Heart left ventricle (tissue), 13 donors: ENCODE data around the gene ARMC8.

ENCODE experiments used
- CTCF ChIP-seq, 12 donors: fragments of 200-600 bp; sonication (generic) in 4 of 12; IDR thresholded peaks; one replicate each; pipeline versions ENCODE4 v1.5.0 to v1.8.0; 2018 to 2022; ENCODE audit warnings: antibody characterized with exemption in 12 of 12, mild to moderate bottlenecking in 5 of 12
- POLR2A ChIP-seq, 2 donors: fragments of 450-650 bp; IDR thresholded peaks; one replicate each; pipeline ENCODE4 v1.6.1; 2017; ENCODE audit warnings: antibody characterized with exemption in 2 of 2, mild to moderate bottlenecking in 2 of 2, moderate library complexity in 2 of 2
- donor health status: ischemic (EF 13 %, LVEDD 7.1; RV severe dilation, severe dysfunction).
- donor health status: DM: no; HTN: yes; CAD: no.
- donor health status: DM: no; HTN: no; CAD: no.
- donor health status: ischemic (EF 25% LVEDD 6.9; RV normal size, moderate dysfunction).
- donor health status: ischemic (EF 25% LVEDD 5.7; RV mildly dilated, moderate dysfunction).
- donor health status: ischemic (EF 35%, LVEDD 5.7; RV mildly dilated, moderate dysfunction).
- donor health status: nonischemic (EF 11% LVEDD 7.7; RV severe dilation, severe dysfunction).
- donor health status: DM: yes; HTN: yes; CAD: no.
- donor health status: PGD.
- donor health status: ischemic (EF 29% LVEDD 5.4; RV normal size, mild dysfunction).
- donor health status: nonischemic (EF 23%, LVEDD 6.1; RV moderate dilation, normal function).

DNA sequence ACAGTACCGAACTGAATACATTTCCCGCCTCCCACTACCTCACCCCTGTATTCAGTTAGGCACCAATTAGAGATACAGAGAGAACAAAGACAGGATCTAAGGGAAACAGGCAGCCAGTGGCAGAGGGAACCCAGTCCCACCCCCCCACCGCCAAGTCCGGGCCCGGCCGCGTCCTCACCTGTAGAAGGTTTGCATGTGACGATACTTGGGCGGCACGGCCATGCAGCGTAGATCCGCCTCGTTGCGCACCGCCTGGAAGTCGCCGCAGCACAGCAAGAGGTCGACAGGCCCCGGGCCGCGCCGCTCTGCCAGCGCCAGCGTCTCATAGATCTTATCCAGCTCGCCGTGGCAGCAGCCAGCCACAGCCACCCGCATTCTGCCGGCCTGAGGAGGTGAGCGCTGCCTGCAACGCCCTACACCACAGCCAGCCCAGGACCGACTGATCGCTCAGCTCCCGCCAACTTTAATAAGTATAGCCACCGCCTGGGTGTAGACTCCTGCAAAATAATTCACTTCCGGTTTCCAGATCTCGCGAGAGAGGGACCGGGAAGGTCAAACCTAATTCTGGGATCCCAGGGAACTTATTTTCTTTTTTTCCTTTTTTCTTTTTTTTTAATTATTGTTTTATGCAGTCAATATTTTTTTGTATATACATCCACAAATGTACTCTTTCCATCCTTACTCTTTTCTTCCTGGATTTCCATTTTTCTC is 12.5 kb upstream of the ARMC8 start, which contains the start of gene DBR1:
- TF ChIP-seq CTCF (IDR thresholded peaks at IDR 0.05) (no peak), POLR2A (IDR thresholded peaks at IDR 0.05) (peak in 1 of 2 donors; percentile 79)
